ENCODE measurements around the gene ACOXL.

DNA sequence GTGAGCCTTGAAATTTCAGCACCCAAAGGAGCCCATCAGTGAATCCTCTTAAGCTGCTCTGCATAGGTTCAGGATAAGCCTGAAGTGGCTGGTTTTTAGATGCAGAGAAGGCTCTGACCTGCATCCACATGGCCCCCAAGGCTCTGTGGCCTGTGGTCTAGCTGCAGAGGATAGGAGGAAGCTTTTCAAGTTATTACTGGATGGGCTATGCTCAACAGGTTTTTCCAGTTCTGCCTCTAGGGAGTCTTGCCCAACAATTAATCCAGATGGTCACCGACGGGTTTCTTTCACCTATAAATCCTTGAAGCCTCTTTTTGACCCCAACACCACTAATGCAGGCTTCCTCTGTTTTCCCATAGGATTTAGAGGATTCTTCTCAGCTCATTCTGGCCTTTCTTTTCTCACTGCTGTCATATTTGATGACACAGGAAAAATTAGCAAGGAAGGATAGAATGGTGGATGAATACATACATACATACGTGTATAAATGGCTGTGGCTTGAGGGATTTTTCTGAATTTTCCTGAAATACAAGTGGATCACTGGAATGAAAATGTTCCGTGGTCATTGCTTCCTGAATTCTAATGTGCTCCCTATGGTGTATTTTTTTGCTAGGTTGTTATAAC is 336.2 kb downstream of the ACOXL start:
- TF ChIP-seq, protein P1, sequence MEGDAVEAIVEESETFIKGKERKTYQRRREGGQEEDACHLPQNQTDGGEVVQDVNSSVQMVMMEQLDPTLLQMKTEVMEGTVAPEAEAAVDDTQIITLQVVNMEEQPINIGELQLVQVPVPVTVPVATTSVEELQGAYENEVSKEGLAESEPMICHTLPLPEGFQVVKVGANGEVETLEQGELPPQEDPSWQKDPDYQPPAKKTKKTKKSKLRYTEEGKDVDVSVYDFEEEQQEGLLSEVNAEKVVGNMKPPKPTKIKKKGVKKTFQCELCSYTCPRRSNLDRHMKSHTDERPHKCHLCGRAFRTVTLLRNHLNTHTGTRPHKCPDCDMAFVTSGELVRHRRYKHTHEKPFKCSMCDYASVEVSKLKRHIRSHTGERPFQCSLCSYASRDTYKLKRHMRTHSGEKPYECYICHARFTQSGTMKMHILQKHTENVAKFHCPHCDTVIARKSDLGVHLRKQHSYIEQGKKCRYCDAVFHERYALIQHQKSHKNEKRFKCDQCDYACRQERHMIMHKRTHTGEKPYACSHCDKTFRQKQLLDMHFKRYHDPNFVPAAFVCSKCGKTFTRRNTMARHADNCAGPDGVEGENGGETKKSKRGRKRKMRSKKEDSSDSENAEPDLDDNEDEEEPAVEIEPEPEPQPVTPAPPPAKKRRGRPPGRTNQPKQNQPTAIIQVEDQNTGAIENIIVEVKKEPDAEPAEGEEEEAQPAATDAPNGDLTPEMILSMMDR (IDR thresholded peaks at IDR 0.05), result no peak
- TF ChIP-seq POLR2A (IDR thresholded peaks at IDR 0.05), result no peak
- peak in 1 of 3 donors; percentile 43 for TF ChIP-seq POLR2AphosphoS5 (IDR thresholded peaks at IDR 0.05)
- TF ChIP-seq EP300 (IDR thresholded peaks at IDR 0.05; ENCODE audit: low read depth), result no peak

All from transverse colon (tissue), 4 donors.